Testis (tissue), 3 donors: ENCODE measurements around the gene VASH2. TPM values are rescaled to one million over a fixed set of nuclear protein-coding genes. Genes with fewer than 3 reads are reported as not detected.

Source experiments
- DNase-seq: peaks from one replicate; pipeline ENCODE4 v3.0.0-alpha.2; 2019
- H3K27ac ChIP-seq, 2 donors: fragments of 200-600 bp; sonication (generic); one replicate each; pipeline ENCODE4 v1.5.1; 2019
- H3K27me3 ChIP-seq: fragments of 200-600 bp; sonication (generic); one replicate; pipeline ENCODE4 v1.5.1; 2019
- H3K36me3 ChIP-seq: fragments of 200-600 bp; sonication (generic); one replicate; pipeline ENCODE4 v1.5.1; 2017; ENCODE audit warnings: low read depth; ENCODE audit errors: missing control alignments
- H3K4me1 ChIP-seq: fragments of 200-600 bp; sonication (generic); one replicate; pipeline ENCODE4 v1.5.1; 2019
- H3K4me3 ChIP-seq, 2 donors: fragments of 200-600 bp; sonication (generic); one replicate each; pipeline ENCODE4 v1.5.1; 2017 to 2019
- H3K9me3 ChIP-seq: fragments of 200-600 bp; sonication (generic); one replicate; pipeline ENCODE4 v1.5.1; 2017
- CTCF ChIP-seq, 3 experiments: fragments of 450-650 bp in 2 of 3; fragments of 200-600 bp in 1 of 3; sonication (generic) in 1 of 3; IDR thresholded peaks; one replicate each; pipeline ENCODE4 v1.5.1; 2016 to 2019; ENCODE audit warnings: antibody characterized with exemption in 3 of 3, mild to moderate bottlenecking in 2 of 3, moderate library complexity in 1 of 3
- POLR2A ChIP-seq: fragments of 450-650 bp; IDR thresholded peaks from one replicate; pipeline ENCODE4 v1.6.1; 2017; ENCODE audit warnings: antibody characterized with exemption, mild to moderate bottlenecking, moderate library complexity
- WGBS, 2 donors: methylation state at CpG; one replicate each; pipeline ENCODE4 v1.1.5; 2018; 5-methylcytosine and 5-hydroxymethylcytosine counted together
- intact Hi-C: fragments of 100-400 bp; cut with DNase I; formaldehyde crosslinking; loops from one replicate; pipeline ENCODE4 v1.15.1; 2023; ENCODE audit warnings: low total_unique reads
- polyA plus RNA-seq: library from polyadenylated mRNA; stranded (reverse); fragments of 350-450 nt; fragmentation: Illumina TruSeq; extraction: RNeasy Lipid Tissue Mini Kit (QIAGEN cat#74804); gene quantifications from one replicate; pipeline ENCODE4 v1.2.3, GENCODE V29; 2014; ENCODE audit warnings: low read depth, low replicate concordance; ENCODE audit not compliant: insufficient read depth
- total RNA-seq, 2 donors: library from RNA; depleted of rRNA; stranded (reverse); fragments of >200 nt; gene quantifications; one replicate each; pipeline ENCODE4 v1.2.3, GENCODE V29; 2016

Gene VASH2
- total and polyA plus RNA-seq, 3 donors from 2014 or later = 9.5 to 30.9 (median 18.0) TPM

- Histone ChIP-seq H3K4me1 (no peaks in the 10 kb centered on the region), H3K27ac (no peak overlapping the region), H3K27me3 (no peaks in the 10 kb centered on the region), H3K9me3 (no peaks in the 10 kb centered on the region), H3K36me3 (no peaks in the 10 kb centered on the region), H3K4me3 (no peak overlapping the region)
- intact Hi-C loops = no loop called here
- 92 to 96% methylated on average over 3 of the region's 3 CpGs for WGBS, 2 donors
- DNase-seq = no peak
- no peak for TF ChIP-seq POLR2A
- no peak for TF ChIP-seq CTCF (IDR thresholded peaks at IDR 0.05)
Observed at GRCh38 chr1:212937034-212937433, 13.3 kb upstream of the VASH2 start.

- WGBS, 2 donors = 92 to 97% methylated on average over 6 of the region's 6 CpGs
- Histone ChIP-seq H3K4me1 (no peaks in the 10 kb centered on the region), H3K4me3 (no peak overlapping the region), H3K27me3 (no peaks in the 10 kb centered on the region), H3K9me3 (no peaks in the 10 kb centered on the region), H3K27ac (no peak overlapping the region), H3K36me3 (no peaks in the 10 kb centered on the region)
- TF ChIP-seq POLR2A (no peak), CTCF (IDR thresholded peaks at IDR 0.05) (no peak)
- intact Hi-C loops = no loop called here
- DNase-seq = no peak
Observed at GRCh38 chr1:212938846-212939245, 11.5 kb upstream of the VASH2 start.

DNA sequence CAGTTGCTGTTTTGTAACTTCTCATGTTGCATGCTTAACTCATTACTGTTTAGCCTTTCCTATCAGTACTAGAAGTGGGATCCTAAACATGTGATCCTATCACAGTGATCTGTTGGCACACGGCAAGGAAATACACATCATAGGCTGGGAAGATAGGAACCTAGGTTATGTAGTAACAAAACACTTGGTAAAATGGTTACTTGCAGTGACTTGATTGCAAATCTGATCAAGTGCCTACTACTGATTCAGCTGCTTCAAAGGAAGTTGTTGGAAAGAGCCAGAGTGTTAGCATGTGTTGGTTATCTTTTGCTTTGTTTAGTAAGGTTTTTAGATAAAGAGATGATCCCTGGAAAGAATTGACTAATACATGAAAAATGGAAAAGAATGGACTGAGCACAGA is 8.9 kb upstream of the VASH2 start:
- no peak for TF ChIP-seq POLR2A
- no peak for TF ChIP-seq CTCF (IDR thresholded peaks at IDR 0.05)
- H3K9me3 ChIP-seq = no peaks in the 10 kb centered on the region
- DNase-seq = no peak
- no peaks in the 10 kb centered on the region for H3K4me1 ChIP-seq
- intact Hi-C loops = no loop called here
- H3K27ac ChIP-seq = no peak overlapping the region
- H3K36me3 ChIP-seq = no peaks in the 10 kb centered on the region
- WGBS, 2 donors = 86 to 100% methylated on average over 1 of the region's 1 CpG
- no peak overlapping the region for H3K4me3 ChIP-seq
- no peaks in the 10 kb centered on the region for H3K27me3 ChIP-seq

DNA sequence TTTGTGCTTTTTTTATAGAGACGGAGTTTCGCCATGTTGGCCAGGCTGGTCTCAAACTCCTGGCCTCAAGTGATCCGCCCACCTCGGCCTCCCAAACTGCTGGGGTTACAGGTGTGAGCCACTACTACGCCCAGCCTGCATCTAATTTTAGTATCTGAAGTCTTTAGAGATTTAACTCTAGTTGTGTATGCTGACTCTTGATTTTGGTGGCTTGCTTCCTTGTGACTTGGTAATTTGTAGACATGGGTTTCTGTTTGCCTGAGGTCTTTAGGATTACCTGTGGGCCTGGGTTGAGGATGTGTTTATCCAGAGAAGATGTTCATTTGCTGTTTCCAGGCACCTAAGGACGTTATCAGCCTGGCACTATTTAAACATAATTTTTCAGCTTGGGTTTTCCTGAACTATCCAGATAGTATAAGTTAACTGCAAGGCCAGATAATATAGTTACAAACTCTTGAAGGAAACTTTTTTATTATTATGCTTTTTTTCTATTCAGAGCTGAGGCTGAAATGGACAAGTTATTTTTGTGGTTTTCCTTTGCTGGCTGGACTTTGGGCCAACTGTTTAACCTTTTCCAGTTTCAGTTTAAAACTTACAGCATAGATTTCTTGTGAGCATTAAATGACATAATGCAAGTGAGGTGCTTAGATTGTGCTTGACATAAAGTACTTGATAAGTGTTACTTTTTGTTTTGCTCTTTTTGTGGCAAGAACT is 7.5 kb upstream of the VASH2 start:
- Histone ChIP-seq H3K9me3 (no peaks in the 10 kb centered on the region), H3K36me3 (no peaks in the 10 kb centered on the region), H3K27ac (no peak overlapping the region), H3K4me1 (no peaks in the 10 kb centered on the region), H3K4me3 (no peak overlapping the region), H3K27me3 (no peaks in the 10 kb centered on the region)
- 88 to 90% methylated on average over 6 of the region's 6 CpGs for WGBS, 2 donors
- DNase-seq = no peak
- intact Hi-C loops = no loop called here
- no peak for TF ChIP-seq CTCF (IDR thresholded peaks at IDR 0.05)
- no peak for TF ChIP-seq POLR2A

GRCh38 chr1:212943393-212943710 is 7.0 kb upstream of the VASH2 start:
- intact Hi-C loops = no loop called here
- WGBS, 2 donors = 84 to 93% methylated on average over 4 of the region's 4 CpGs
- Histone ChIP-seq H3K27me3 (no peaks in the 10 kb centered on the region), H3K27ac (no peak overlapping the region), H3K9me3 (no peaks in the 10 kb centered on the region), H3K4me3 (no peak overlapping the region), H3K4me1 (no peaks in the 10 kb centered on the region), H3K36me3 (no peaks in the 10 kb centered on the region)
- no peak for TF ChIP-seq POLR2A
- TF ChIP-seq CTCF (IDR thresholded peaks at IDR 0.05) = no peak
- DNase-seq = no peak
